M059J (cell line): ENCODE measurements around the gene XAF1. TPM values are rescaled to one million over a fixed set of nuclear protein-coding genes. Genes with fewer than 3 reads are reported as not detected.
A peak's percentile ranks its signal among the peaks of the same experiment; 100 is the strongest.
"Not testable (repeated sequence)": the region's sequence is repeated elsewhere in the genome, so short reads cannot be mapped to it uniquely, and the experiment has no call there.

Experiments used
- DNase-seq: peaks from one replicate; pipeline ENCODE4 v3.0.0-alpha.2; 2012; ENCODE audit warnings: low read depth
- total RNA-seq: library from RNA; depleted of rRNA; stranded (reverse); fragments of >200 nt; shearing (Covaris generic); gene quantifications from 2 replicates; pipeline ENCODE4 v1.2.3, GENCODE V29; 2014; rRNA removed

Gene XAF1, protein sequence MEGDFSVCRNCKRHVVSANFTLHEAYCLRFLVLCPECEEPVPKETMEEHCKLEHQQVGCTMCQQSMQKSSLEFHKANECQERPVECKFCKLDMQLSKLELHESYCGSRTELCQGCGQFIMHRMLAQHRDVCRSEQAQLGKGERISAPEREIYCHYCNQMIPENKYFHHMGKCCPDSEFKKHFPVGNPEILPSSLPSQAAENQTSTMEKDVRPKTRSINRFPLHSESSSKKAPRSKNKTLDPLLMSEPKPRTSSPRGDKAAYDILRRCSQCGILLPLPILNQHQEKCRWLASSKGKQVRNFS
- 74.4 and 76.4 TPM in 2 replicates for total RNA-seq

DNA sequence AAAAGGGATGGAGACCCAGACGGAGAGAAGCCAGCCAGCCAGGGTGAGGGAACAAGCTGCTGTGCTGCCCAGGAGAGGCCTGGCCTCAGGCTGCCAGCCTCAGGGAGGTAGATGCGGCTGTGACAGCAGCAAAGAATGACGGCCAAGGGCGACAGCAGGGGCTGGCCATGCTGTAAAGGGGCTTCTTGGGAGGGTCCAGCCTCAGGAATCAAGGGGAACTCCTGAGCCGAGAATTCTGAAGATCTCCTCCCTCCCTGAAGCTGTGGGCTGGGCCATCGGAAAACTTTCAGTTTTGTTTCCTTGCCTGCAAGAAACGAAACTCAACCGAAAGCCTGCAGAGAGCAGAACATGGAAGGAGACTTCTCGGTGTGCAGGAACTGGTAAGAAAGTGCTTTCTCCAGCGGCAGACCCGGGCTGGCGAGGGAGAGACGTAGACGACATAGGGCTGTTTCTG, at the start of gene XAF1:
Gene XAF1 (plus strand): TSS at position 316 of the 454 bp plus-strand sequence. CDS start 33 bp downstream, at position 349.
- DNase-seq, result peak; percentile 82

DNA sequence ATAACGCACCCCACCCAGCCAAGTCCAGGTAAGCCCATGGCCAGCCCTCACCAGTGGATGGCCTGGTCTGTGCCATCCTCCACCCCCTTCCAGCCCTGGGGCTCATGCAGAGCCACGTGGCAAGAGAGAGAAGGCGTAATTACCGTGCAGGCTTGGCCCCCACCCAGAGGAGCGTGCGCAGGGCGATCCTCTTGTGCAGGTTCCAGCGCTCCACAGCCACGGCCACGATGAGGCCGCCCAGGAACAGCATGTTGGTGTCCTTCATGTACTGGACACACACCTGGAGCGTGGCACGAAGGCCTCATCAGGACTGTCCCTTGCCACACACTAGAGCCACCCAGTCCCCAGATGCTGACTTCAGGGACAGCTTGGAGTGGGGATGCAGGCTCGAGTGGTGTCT, 49.3 kb upstream of the XAF1 start:
- DNase-seq, result no peak

DNA sequence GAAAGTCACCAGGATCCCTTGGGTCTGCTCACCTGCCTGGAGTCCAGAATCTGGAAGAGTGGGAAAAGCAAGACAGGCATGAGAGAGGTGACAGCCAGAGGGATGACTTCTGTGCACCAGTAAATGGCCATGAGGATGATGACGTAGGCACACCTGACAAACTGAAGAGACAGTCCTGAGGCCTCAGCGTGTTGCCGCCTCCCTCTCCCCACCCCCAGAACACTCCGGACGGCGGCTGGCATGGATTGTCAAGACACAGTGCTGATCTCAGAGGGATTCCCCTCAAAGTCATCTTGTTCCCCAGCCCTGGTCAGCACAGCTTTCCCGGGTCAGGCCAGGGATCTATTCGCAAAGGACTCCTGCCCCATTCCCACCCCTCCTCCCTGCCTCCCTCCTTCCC, 48.9 kb upstream of the XAF1 start:
- DNase-seq, result no peak

DNA sequence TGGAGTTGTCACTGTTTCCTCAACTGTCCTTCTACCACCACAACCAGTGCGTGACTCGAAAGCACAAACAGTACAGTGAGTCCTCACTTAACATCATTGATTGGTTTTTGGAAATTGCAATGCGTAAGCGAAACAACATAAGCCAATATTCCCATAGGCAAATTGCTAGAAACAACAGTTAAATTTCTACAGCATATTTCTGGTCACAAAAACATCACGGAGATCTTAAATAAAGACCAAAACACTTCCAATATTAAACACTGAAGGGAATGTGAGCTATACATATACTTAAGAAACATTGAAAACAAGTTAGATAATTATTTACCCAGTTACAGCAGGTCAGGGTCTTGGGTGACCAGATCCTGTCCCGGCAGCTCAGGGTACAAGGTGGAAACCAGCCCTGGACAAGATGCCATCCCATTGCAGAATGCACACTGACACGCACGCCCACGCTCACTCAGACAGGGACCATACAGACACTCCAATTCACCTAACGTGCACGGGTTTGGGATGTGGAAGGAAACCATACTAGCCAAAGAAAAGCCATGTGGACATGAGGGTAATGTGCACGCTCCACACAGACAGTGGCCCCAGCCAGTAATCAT, 47.4 kb upstream of the XAF1 start:
- DNase-seq, result no peak

DNA sequence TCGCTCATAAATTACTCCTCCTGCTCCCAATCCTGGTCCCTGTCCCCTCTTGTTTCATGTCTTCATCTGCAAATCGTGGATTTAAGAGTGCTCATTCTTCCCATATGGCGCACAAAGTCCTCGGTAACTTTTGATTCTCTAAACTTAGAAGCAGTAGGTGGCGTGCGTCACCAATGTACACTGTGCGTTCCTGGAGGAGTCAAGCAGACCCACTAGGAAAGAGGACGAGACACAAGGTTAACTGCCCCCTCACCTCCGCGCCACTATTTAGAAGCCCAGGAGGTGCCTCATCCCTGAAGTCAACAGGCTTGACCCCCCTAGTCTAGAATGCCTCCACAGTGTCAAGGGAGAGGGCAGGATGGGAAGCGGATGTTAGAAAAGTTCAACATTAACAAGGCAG, 45.5 kb upstream of the XAF1 start:
- DNase-seq, result no peak

DNA sequence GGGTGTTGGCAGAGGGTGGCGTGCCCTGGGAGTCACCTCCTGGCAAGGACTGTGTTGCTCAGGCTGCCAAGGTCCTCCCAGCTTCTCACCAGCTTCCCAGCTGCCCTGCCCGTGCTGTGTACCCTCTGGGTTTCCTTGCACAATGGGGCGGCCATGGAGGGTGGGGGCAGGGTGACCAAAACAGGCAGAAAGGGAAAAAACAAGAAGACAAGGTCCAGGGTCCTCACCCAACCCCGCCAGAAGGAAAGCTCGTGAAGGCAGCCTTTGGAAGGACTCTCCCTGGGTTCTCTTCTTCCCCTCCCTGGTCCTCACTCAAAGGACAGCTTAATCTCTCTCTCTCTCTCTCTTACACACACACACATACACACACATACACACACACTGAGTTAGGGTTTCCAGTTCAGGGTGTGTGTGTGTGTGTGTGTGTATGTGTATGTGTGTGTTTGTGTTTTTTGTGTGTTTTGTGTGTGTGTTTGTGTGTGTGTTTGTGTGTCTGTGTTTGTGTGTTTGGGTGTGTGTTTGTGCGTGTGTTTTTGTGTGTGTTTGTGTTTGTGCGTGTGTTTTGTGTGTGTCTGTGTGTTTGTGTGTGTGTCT, 44.7 kb upstream of the XAF1 start:
- no peak for DNase-seq

DNA sequence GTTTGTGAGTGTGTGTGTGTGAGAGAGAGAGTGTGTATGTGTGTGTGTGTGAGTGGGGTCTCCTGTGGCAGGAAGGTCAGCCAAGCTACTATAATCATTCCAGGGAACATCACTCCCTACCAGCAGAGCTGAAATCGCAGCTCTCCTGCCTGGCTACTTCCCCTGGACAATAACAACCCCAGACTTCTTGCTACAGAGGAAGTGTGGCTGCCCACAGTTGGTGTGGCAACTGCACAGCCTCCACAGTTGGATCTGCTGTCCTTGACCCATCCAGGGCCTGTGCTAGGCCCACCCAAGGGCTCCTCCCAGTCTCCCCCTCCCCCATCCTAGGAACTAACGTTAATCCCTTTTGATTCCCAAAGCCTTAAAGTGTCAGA, 44.2 kb upstream of the XAF1 start:
- no peak for DNase-seq

DNA sequence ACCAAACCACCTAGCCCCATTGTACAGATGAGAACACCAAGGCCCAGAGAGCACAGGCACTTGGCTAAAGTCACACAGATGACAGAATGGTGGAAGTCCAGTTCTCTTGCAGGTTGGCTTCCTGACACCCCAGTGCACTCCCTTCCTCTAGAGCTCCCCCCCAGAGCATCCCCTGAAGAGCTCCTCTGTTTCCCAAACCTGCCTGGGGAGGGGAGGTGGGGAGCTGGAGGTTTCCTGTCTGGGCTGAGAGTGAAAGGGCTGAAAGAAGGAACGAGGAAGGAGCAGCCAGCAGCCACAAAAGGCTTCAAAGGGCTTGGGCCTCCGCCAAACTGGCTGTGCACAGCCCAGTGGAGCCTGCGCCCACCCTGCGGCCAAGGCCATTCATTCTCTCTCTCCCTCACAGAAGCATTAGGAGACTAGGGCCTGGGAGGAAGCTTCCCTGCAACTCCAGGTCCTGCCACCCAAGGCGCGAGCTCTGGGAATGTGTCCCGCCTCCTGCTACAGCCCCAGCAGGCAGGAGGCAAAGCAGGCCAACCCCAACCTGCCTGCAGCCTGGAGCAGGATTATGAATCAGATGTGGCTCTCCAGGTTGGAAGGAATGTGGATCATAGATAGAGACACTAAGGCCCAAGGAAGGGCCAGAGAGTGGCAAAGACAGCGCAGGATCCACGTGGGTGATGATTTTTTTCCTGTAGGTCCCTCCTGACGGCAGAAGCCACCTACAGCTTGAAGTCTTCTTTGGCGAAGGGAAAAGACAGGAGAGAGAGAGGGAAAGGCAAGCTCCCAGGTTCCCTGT, 43.6 kb upstream of the XAF1 start:
- peak; percentile 63 for DNase-seq

DNA sequence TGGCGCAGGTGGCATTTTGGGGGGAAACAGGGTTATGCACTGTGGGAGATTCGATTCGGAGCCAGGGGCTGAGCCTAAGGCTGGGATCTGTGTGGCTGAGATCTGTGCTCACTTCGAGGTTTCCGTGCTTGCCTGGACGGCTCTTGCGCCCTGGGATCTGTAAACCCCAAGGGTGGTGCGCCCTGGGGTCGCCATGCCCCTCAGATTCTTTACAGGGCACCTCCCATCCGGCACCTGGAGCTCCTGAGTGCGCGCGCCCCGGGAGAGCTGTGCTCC, 43.1 kb upstream of the XAF1 start:
- DNase-seq, result no peak

DNA sequence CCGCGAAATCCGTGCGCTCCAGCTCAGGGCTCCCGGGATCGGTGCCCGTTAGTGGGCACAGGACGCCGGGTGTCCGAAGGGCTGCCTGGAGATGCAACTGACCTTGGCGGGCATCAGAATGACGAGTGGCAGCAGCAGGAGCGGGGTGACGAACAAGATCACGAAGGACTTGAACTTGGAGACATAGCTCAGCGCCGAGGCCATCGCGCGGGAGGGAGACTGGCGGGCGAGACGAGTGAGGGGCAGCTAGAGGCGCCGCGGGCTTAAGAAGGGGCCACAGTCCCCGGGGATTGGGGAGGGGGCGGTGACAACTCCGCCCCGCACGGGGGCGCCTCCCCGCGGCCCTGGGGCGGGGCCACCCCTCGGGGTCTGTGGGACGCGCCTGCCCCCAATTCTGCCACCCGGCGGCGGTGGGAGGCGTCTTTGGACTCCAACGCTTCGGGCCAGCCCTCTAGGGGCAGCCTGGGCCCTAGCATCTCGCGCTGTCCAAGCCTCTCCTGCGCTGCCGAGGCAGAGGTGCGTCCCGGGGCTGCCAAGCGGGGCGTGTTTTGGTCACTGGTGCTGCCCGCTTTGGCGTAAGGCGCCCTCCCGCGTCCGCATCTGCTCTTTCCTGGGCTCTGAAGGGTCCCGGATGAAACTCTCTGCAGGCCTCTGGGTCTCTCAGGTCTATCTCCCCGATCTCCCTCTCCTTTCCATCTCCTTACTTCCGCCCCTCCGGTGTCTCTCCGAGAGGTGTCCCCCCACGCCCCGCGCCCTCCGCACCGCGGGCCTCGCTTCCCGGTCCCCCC, 42.5 kb upstream of the XAF1 start, which contains the start of gene SLC13A5:
Gene SLC13A5 (minus strand): TSS at position 240 of the 788 bp plus-strand sequence. CDS start 36 bp downstream, at position 204.
- no peak for DNase-seq

DNA sequence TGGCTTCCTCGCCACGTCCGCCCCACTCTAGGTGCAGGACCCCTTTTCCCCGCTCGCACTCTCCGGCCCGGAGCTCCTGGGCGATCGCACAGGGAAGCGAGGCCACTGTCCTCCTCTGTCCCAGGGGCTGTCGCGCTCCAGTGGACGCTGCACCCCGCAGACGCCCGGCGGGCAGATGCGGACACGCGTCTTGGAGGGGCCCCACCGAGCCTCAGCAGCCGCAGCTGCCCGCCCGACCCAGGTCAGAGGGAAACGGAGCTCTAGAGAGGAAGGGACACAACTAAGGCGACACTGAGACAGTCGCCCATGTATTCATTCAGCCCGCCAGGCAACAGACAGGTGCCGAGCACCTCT, 42.0 kb upstream of the XAF1 start:
- DNase-seq, result no peak

DNA sequence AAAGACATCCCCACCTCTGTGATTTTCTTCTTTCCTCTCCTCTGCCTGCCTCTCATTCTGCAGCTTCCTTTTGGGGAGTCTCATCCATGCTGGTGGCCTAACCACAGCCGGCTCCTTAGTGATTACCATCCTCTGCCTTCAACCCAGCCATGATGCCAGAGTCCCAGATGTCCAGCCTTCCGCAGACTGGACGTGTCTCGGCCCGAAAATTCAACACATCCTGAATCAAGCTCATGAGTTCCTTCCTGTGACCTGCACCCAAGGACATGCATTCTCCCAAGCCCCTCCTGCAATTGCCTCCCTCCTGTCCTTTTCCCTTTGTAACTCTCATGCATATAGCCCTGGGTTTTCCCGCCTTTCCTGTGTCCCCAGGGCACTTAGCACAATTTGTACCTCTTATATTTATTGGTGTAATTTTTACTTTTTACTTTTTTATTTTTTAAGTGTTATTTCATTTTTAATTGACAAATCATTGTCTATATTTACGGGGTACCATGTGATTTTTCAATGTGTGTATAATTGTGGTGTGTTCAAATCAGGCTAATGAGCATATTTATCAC, 41.5 kb upstream of the XAF1 start:
- no peak for DNase-seq

DNA sequence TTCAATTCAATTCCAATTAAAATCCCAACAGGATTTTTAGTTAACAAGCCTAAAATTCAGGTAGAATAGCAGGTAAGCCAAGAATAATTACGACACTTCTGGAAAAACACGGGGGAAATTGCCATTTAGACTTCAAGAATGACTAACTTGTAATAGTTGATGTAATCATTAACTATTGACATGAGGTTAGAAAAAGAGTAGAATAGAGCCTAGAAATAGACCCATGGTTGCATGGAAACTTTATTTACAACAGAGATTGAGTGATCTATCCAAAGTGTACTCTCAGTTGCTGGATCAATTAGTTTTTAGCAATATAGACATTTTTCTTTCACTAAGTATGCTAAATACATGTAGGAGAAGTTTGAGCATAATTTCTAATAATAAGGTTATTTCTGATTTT, 39.1 kb upstream of the XAF1 start:
- no peak for DNase-seq

DNA sequence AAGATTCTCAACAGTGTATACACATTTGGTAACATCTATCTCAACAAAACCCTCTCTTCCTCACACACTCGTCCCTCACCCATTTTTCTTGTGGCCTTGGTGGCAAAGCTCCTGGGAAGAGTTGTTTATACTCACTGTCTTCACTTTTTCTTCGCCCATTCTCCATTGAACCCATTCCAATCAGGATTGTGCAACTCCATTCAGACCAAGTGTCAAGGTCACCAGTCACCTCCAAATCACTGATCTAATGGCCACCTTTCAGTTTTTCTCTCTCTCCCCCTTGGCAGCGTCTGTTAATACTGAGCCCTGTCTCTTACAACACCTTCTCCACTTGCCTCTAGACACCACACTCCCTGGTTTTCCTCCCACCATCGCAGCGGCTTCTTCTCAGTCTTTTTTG, 34.1 kb upstream of the XAF1 start:
- no peak for DNase-seq

DNA sequence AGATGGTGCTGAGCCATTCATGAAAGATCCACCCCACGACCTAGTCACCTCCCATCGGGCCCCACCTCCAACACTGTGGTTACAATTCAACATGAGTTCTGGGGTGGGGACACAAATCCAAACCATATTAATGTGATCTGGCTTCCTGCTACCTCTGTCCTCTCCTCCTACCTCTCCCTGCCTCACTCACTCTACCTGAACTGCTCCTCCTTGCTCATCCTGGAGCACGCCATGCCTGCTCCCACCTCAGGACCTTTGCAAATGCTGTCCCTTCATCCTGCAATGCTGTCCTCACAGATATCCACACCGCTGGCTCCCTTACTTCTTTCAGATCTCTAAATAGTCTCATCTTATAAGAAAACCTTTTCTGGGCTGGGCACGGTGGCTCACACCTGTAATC, 31.8 kb upstream of the XAF1 start:
- no peak for DNase-seq

DNA sequence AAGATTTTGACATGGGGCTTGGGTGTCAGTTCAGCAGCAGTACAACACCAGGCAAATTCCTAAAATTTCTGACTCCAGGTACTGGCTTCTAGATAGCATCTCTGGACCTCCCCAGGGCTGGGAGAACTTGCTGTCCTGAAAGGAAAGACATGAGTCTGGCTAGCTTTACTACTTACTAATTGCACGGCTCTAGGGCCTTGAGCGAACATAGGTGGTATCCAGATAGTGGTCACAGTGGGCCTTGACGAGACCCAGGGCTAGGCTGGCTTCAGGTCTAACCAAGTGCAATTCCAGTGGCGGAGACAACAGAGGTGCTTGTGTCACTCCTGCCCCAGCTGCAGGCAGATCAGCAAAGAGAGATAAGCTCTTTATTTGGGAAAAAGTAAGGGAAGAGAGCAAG, 26.3 kb upstream of the XAF1 start:
- no peak for DNase-seq

DNA sequence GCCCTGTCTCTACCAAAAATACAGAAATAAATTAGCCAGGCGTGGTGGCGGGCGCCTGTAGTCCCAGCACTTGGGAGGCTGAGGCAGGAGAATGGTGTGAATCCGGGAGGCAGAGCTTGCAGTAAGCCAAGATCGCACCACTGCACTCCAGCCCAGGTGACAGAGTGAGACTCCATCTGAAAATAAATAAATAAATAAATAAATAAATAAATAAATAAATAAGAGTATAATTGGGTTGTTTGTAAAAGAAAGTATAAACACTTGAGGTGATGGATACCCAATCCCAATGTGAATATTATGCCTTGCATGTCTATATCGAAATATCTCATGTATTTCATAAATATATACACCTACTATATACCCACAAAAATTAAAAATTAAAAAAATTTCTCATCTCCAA, 9.2 kb upstream of the XAF1 start:
- not testable (repeated sequence) for DNase-seq

DNA sequence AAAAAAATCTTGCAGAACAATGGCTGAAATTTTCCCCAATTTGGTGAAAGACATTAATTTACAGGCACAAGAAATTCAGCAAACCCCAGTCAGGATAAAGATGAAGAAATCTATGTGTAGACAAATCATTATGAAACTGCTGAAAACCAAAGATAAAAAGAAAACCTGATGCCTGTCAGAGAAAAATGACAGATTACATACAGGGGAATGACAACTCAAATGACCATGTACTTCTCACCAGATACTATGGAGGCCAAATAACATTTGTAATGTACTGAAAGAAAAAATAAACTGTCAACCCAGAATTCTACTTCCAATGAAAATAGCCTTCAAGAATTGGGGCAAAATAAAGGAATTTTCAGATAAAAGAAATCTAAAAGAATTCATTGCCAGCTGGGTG, 7.2 kb upstream of the XAF1 start:
- DNase-seq, result no peak

DNA sequence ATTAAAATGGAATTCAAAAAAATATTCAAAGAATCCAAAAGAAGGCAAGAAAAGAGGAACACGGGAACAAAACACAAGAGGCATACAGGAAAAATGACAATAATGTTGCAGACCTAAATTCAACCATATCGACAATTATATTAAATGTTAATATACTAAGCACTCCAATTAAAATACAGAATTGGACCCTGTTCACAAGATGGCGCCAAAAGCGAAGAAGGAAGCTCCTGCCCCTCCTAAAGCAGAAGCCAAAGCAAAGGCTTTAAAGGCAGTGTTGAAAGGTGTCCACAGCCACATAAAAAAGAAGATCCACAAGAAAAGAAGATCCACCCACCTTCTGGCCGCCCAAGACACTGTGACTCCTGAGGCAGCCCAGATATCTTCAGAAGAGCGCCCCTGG, 6.3 kb upstream of the XAF1 start:
- peak; percentile 33 for DNase-seq

DNA sequence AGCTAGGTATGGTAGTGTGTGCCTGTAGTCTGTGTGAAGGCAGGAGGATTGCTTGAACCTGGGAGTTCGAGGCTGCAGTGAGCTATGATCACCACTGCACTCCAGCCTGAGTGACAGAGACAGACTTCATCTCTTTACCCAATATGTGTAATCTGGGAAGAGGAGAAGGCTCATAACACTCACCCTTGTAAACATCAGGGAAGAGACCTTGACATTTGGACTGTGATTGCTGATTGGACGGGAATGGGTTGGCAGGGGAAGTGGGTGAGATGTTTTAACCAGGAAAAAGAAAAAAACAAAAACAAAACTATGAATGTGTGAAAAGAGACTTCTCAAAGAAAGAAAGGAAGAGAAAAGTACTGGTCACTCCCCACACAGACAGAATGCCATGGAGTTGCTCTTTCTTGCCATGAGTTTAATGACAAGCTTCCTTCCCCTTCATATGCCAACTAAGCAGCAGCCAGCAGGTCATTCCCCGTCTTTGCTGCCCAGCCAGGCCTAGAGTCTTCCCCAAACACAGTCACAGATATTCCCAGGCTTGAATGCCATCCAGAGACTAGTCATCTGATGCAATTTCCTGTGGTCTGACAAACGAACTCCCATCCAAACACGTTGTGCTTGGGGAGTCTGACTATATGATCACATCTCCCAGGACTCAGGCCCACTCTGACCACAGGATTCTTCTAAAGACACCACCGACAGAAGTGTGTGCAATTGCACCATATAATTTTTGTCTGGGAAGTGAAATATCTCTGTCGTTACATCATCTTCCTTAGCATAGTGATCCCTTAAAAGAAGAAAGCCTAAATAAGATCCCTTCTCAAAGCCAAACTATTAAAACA, 3.6 kb upstream of the XAF1 start:
- peak; percentile 99 for DNase-seq

DNA sequence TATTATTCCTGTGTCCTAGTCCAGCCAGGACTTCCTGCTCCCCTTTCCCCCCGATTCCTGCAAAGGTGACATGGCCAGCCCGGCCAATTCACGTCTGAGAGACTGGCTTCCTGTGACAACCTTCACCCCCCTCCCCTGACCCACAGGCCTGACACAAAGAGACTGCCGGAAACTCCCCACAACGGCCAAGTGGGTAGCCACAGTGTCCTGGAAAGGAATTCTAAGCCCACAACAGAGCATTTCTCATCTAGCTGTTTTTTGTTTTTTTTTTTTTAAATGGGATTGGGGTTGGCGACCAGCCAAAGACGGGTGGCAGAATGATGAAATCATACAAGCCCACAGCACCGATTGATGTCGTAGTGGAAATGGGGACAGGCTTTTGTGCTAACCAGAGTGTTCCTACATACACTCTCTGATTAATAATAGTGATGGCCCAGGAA, 2.8 kb upstream of the XAF1 start:
- peak; percentile 96 for DNase-seq
